Heart left ventricle (tissue), 16 donors: ENCODE measurements around the gene COL17A1. TPM values are rescaled to one million over a fixed set of nuclear protein-coding genes. Genes with fewer than 3 reads are reported as not detected.
A peak's percentile ranks its signal among the peaks of the same experiment; 100 is the strongest.

Source experiments
- ATAC-seq, 4 donors: fragments of 200-7000 bp; cut with Tn5 transposase; one replicate each; pipeline ENCODE4 v1.9.1; 2020 to 2022; ENCODE audit warnings: moderate library complexity in 4 of 4, mild to moderate bottlenecking in 3 of 4, moderate number of reproducible peaks in 1 of 4
- DNase-seq, 5 donors: peaks; one replicate each; pipeline ENCODE4 v3.0.0-alpha.2; 2020
- H3K27ac ChIP-seq, 12 donors: fragments of 200-600 bp; sonication (generic) in 4 of 12; one replicate each; pipeline versions ENCODE4 v1.5.0 to v1.8.0; 2016 to 2022; ENCODE audit warnings: mild to moderate bottlenecking in 2 of 12
- H3K27me3 ChIP-seq, 9 donors: fragments of 200-600 bp; sonication (generic) in 2 of 9; one replicate each; pipeline versions ENCODE4 v1.5.1 to v1.8.0; 2016 to 2022; ENCODE audit warnings: mild to moderate bottlenecking in 3 of 9
- H3K36me3 ChIP-seq, 9 donors: fragments of 200-600 bp; sonication (generic) in 2 of 9; one replicate each; pipeline versions ENCODE4 v1.5.0 to v1.8.0; 2018 to 2022; ENCODE audit warnings: mild to moderate bottlenecking in 2 of 9
- H3K4me1 ChIP-seq, 12 donors: fragments of 200-600 bp; sonication (generic) in 4 of 12; one replicate each; pipeline versions ENCODE4 v1.5.0 to v1.8.0; 2016 to 2022; ENCODE audit warnings: mild to moderate bottlenecking in 3 of 12
- H3K4me3 ChIP-seq, 12 donors: fragments of 200-600 bp; sonication (generic) in 4 of 12; one replicate each; pipeline versions ENCODE4 v1.5.0 to v1.8.0; 2017 to 2022; ENCODE audit warnings: mild to moderate bottlenecking in 9 of 12, moderate library complexity in 4 of 12
- H3K9me3 ChIP-seq, 12 donors: fragments of 200-600 bp; sonication (generic) in 4 of 12; one replicate each; pipeline versions ENCODE4 v1.5.0 to v1.8.0; 2016 to 2022; ENCODE audit warnings: mild to moderate bottlenecking in 1 of 12
- CTCF ChIP-seq, 12 donors: fragments of 200-600 bp; sonication (generic) in 4 of 12; IDR thresholded peaks; one replicate each; pipeline versions ENCODE4 v1.5.0 to v1.8.0; 2018 to 2022; ENCODE audit warnings: antibody characterized with exemption in 12 of 12, mild to moderate bottlenecking in 5 of 12
- POLR2A ChIP-seq, 2 donors: fragments of 450-650 bp; IDR thresholded peaks; one replicate each; pipeline ENCODE4 v1.6.1; 2017; ENCODE audit warnings: antibody characterized with exemption in 2 of 2, mild to moderate bottlenecking in 2 of 2, moderate library complexity in 2 of 2
- WGBS, 4 donors: extraction: QIAGEN DNeasy Blood & Tissue Kit in 2 of 4; methylation state at CpG; one replicate each; pipeline versions ENCODE4 v1.1.5 to v1.1.7; 2013 to 2018; 5-methylcytosine and 5-hydroxymethylcytosine counted together
- intact Hi-C, 10 donors: fragments of 100-400 bp; cut with DNase I; formaldehyde crosslinking; loops; one replicate each; pipeline versions ENCODE4 v1.11.1 to v1.14.2; 2022
- polyA plus RNA-seq, 2 donors: library from polyadenylated mRNA; stranded (reverse); fragments of 200-250 nt; gene quantifications; one replicate each; pipeline ENCODE4 v1.2.3, GENCODE V29; 2013
- total RNA-seq, 9 donors: library from RNA; depleted of rRNA in 2 of 9; stranded (reverse); fragments of >200 nt in 2 of 9; fragmentation: NEBNext Ultra II Directional in 3 of 9; extraction: Animal tissue kit (Norgen Biotek cat#: 25700) in 3 of 9; gene quantifications; one replicate each; pipeline versions ENCODE4 v1.1.0 to v1.2.4, GENCODE V29; 2016 to 2023
- donor health status: ischemic (EF 13 %, LVEDD 7.1; RV severe dilation, severe dysfunction).
- donor health status: healthy with polysubstance abuse.
- donor health status: DM: no; HTN: yes; CAD: no.
- donor health status: DM: no; HTN: no; CAD: no.
- donor health status: ischemic (EF 25% LVEDD 6.9; RV normal size, moderate dysfunction).
- donor health status: ischemic (EF 25% LVEDD 5.7; RV mildly dilated, moderate dysfunction).
- donor health status: healthy.
- donor health status: DM: yes; HTN: yes; CAD: no.
- donor health status: ischemic (EF 35%, LVEDD 5.7; RV mildly dilated, moderate dysfunction).
- donor health status: nonischemic (EF 11% LVEDD 7.7; RV severe dilation, severe dysfunction).
- donor health status: DM: yes; HTN: yes; CAD: no.
- donor health status: PGD.
- donor health status: ischemic (EF 29% LVEDD 5.4; RV normal size, mild dysfunction).
- donor health status: nonischemic (EF 23%, LVEDD 6.1; RV moderate dilation, normal function).

COL17A1 gene
- total and polyA plus RNA-seq, 11 donors: 0.28 to 2.2 (median 0.37) TPM; not detected in 6

- DNase-seq (no peak), ATAC-seq (no peak)
- Histone ChIP-seq H3K4me3 (no peak overlapping the region), H3K27me3 (no peaks in the 10 kb centered on the region), H3K4me1 (peaks cover 0 to 9% (median 4%) of the 10 kb centered on the region in 12 donors), H3K36me3 (no peaks in the 10 kb centered on the region), H3K9me3 (no peaks in the 10 kb centered on the region), H3K27ac (no peak overlapping the region)
- 83 to 86% (median 85%) methylated on average over 5 of the region's 5 CpGs for WGBS, 4 donors
- TF ChIP-seq CTCF (IDR thresholded peaks at IDR 0.05): no peak
- TF ChIP-seq POLR2A (IDR thresholded peaks at IDR 0.05): no peak
- intact Hi-C loops: no loop called here
Measured at GRCh38 chr10:104081998-104082397, 3.7 kb downstream of the COL17A1 start.

GRCh38 chr10:104080762-104081161, 4.9 kb downstream of the COL17A1 start:
- peaks cover 0 to 19% (median 7%) of the 10 kb centered on the region in 12 donors for H3K4me1 ChIP-seq

GRCh38 chr10:104077663-104078151, 8.0 kb downstream of the COL17A1 start:
- peak overlapping the region in 2 of 12 donors; percentile 56 to 71 for H3K27ac ChIP-seq
- WGBS, 4 donors: 84 to 91% (median 87%) methylated on average over 5 of the region's 5 CpGs
- H3K9me3 ChIP-seq: no peaks in the 10 kb centered on the region
- no peaks in the 10 kb centered on the region for H3K36me3 ChIP-seq
- peaks cover 0 to 19% (median 7%) of the 10 kb centered on the region in 12 donors for H3K4me1 ChIP-seq
- no peaks in the 10 kb centered on the region for H3K27me3 ChIP-seq
- DNase-seq: no peak
- no peak for TF ChIP-seq CTCF (IDR thresholded peaks at IDR 0.05)
- TF ChIP-seq POLR2A (IDR thresholded peaks at IDR 0.05): no peak
- H3K4me3 ChIP-seq: no peak overlapping the region
- no peak for ATAC-seq
- intact Hi-C loops: loop anchor here in 1 of 10 donors (5.0 kb wide), 1 partner anchor 185 kb away; no protein-coding TSS in a partner anchor

More at GRCh38 chr10:104080762-104081161, 4.9 kb downstream of the COL17A1 start:
- ATAC-seq: no peak
- Histone ChIP-seq H3K36me3 (no peaks in the 10 kb centered on the region), H3K27me3 (no peaks in the 10 kb centered on the region), H3K4me3 (no peak overlapping the region), H3K9me3 (no peaks in the 10 kb centered on the region), H3K27ac (no peak overlapping the region)
- intact Hi-C loops: no loop called here
- DNase-seq: no peak
- TF ChIP-seq POLR2A (IDR thresholded peaks at IDR 0.05) (no peak), CTCF (IDR thresholded peaks at IDR 0.05) (peak in 7 of 12 donors; percentile 6 to 56 (median 38))
- 39 to 75% (median 53%) methylated on average over 1 of the region's 1 CpG for WGBS, 4 donors

GRCh38 chr10:104077247-104077646, 8.4 kb downstream of the COL17A1 start:
- Histone ChIP-seq H3K4me3 (no peak overlapping the region), H3K27me3 (no peaks in the 10 kb centered on the region), H3K4me1 (peaks cover 0 to 19% (median 7%) of the 10 kb centered on the region in 12 donors), H3K27ac (peak overlapping the region in 4 of 12 donors; percentile 14 to 71 (median 50)), H3K9me3 (no peaks in the 10 kb centered on the region), H3K36me3 (no peaks in the 10 kb centered on the region)
- DNase-seq (no peak), ATAC-seq (peak in 1 of 4 donors; percentile 22)
- 70 to 86% (median 74%) methylated on average over 3 of the region's 3 CpGs for WGBS, 4 donors
- intact Hi-C loops: loop anchor here in 1 of 10 donors (5.0 kb wide), 1 partner anchor 185 kb away; no protein-coding TSS in a partner anchor
- no peak for TF ChIP-seq POLR2A (IDR thresholded peaks at IDR 0.05)
- TF ChIP-seq CTCF (IDR thresholded peaks at IDR 0.05): no peak
